HepG2 (cell line): Measurements from ENCODE around the gene ORC3. TPM values are rescaled to one million over a fixed set of nuclear protein-coding genes. Genes with fewer than 3 reads are reported as not detected.

Source experiments
- ATM ChIP-seq: fragments of 450-650 bp; IDR thresholded peaks from 2 replicates; pipeline ENCODE4 v1.7.1; 2017; ENCODE audit warnings: mild to moderate bottlenecking, borderline replicate concordance
- CBFB ChIP-seq: sonication (generic); formaldehyde crosslinking; IDR thresholded peaks from 2 replicates; pipeline ENCODE4 v1.4.0; 2020; ENCODE audit warnings: missing genetic modification reagents
- DPF2 ChIP-seq: sonication (generic); formaldehyde crosslinking; IDR thresholded peaks from 2 replicates; pipeline ENCODE4 v1.4.0; 2020; ENCODE audit warnings: mild to moderate bottlenecking, low read depth, missing genetic modification reagents, borderline replicate concordance
- KIAA2018 ChIP-seq: sonication (generic); formaldehyde crosslinking; IDR thresholded peaks from 2 replicates; pipeline ENCODE4 v1.5.0; 2020; ENCODE audit warnings: mild to moderate bottlenecking, missing genetic modification reagents, borderline replicate concordance
- MED8 ChIP-seq: sonication (generic); formaldehyde crosslinking; IDR thresholded peaks from 2 replicates; pipeline ENCODE4 v1.8.1; 2023; ENCODE audit warnings: mild to moderate bottlenecking, missing genetic modification reagents; ENCODE audit not compliant: insufficient replicate concordance
- MEIS2 ChIP-seq: sonication (generic); formaldehyde crosslinking; IDR thresholded peaks from 2 replicates; pipeline ENCODE4 v1.9.0; 2021; ENCODE audit warnings: mild to moderate bottlenecking, missing genetic modification reagents
- MTF2 ChIP-seq: sonication (generic); formaldehyde crosslinking; IDR thresholded peaks from 2 replicates; pipeline ENCODE4 v1.5.0; 2020; ENCODE audit warnings: missing genetic modification reagents, borderline replicate concordance
- NONO ChIP-seq, 2 experiments: fragments of 450-650 bp in 1 of 2; sonication (generic) in 1 of 2; formaldehyde crosslinking in 1 of 2; IDR thresholded peaks in 1 of 2; conservative IDR thresholded peaks in 1 of 2; 2 replicates each; pipeline versions ENCODE4 v1.6.1 to v1.8.0; 2017 to 2022; ENCODE audit warnings: mild to moderate bottlenecking in 1 of 2, missing genetic modification reagents in 1 of 2, moderate library complexity in 1 of 2
- RFX3 ChIP-seq: IDR thresholded peaks from 2 replicates; pipeline ENCODE4 v1.6.1; 2016; ENCODE audit warnings: missing biosample characterization, missing genetic modification reagents
- SMAD1 ChIP-seq: sonication (generic); formaldehyde crosslinking; IDR thresholded peaks from 2 replicates; pipeline ENCODE4 v1.4.0; 2020; ENCODE audit warnings: missing genetic modification reagents, low read depth, mild to moderate bottlenecking, borderline replicate concordance
- SUZ12 ChIP-seq: fragments of 150-350 bp; IDR thresholded peaks from 2 replicates; pipeline ENCODE4 v1.6.1; 2014; ENCODE audit warnings: low read depth, low read length
- THAP7 ChIP-seq: sonication (generic); formaldehyde crosslinking; IDR thresholded peaks from 2 replicates; pipeline ENCODE4 v1.8.1; 2023; ENCODE audit warnings: mild to moderate bottlenecking, missing genetic modification reagents
- ZNF20 ChIP-seq: sonication (generic); formaldehyde crosslinking; IDR thresholded peaks from 2 replicates; pipeline ENCODE4 v1.4.0; 2020; ENCODE audit warnings: mild to moderate bottlenecking, moderate library complexity, missing genetic modification reagents
- ZNF292 ChIP-seq: sonication (generic); formaldehyde crosslinking; IDR thresholded peaks from 2 replicates; pipeline ENCODE4 v1.8.1; 2022; ENCODE audit warnings: mild to moderate bottlenecking, low read depth, missing genetic modification reagents, borderline replicate concordance
- ZNF749 ChIP-seq: sonication (generic); formaldehyde crosslinking; IDR thresholded peaks from 2 replicates; pipeline ENCODE4 v1.8.0; 2022; ENCODE audit warnings: mild to moderate bottlenecking, missing genetic modification reagents, moderate library complexity, borderline replicate concordance
- ZNF782 ChIP-seq: sonication (generic); formaldehyde crosslinking; IDR thresholded peaks from 2 replicates; pipeline ENCODE4 v1.4.0; 2020; ENCODE audit warnings: missing genetic modification reagents, mild to moderate bottlenecking, borderline replicate concordance
- ZNF784 ChIP-seq: sonication (generic); formaldehyde crosslinking; IDR thresholded peaks from 2 replicates; pipeline ENCODE4 v1.5.1; 2020; ENCODE audit warnings: missing genetic modification reagents, mild to moderate bottlenecking, borderline replicate concordance
- polyA plus RNA-seq, 8 experiments: library from polyadenylated mRNA; depleted of rRNA in 3 of 8; stranded (reverse) in 7 of 8; unstranded in 1 of 8; fragments of >200 nt; fragmentation: Illumina TruSeq in 4 of 8; extraction: Trizol in 4 of 8; gene quantifications; 2 replicates each; pipeline versions ENCODE4 v1.2.1 to v1.2.3, GENCODE V29; 2011 to 2016; ENCODE audit warnings: low read depth in 4 of 8, missing spikeins in 1 of 8, mixed read lengths in 1 of 8; ENCODE audit not compliant: insufficient read depth in 1 of 8
- total RNA-seq, 5 experiments: library from RNA; depleted of rRNA; stranded (reverse); fragments of >200 nt; fragmentation: Illumina TruSeq; extraction: Trizol; gene quantifications; 2 replicates each; pipeline ENCODE4 v1.2.3, GENCODE V29; 2016; ENCODE audit warnings: low read depth in 1 of 5

Gene ORC3
- total and polyA plus RNA-seq, 2 of the 13 experiments (the other 11 are each of a cell fraction or from before 2014, with no cell fraction given) = 21.8 to 43.5 TPM

- no peak for TF ChIP-seq KIAA2018 (CRISPR knock-in tag)
- TF ChIP-seq CBFB (CRISPR knock-in tag) = peak; percentile 78
- TF ChIP-seq NONO (IDR thresholded peaks at IDR 0.05) = no peak
- peak; percentile 93 for TF ChIP-seq NONO (CRISPR knock-in tag; conservative IDR thresholded peaks at IDR 0.05)
- TF ChIP-seq DPF2 (CRISPR knock-in tag) = no peak
- no peak for TF ChIP-seq ZNF20 (CRISPR knock-in tag)
- TF ChIP-seq SUZ12 = no peak
- TF ChIP-seq ZNF782 = no peak
- TF ChIP-seq RFX3 (CRISPR knock-in tag) = no peak
- no peak for TF ChIP-seq ZNF292 (CRISPR knock-in tag)
- no peak; the same call in 1 of the 2 replicates for TF ChIP-seq ZNF749 (CRISPR knock-in tag)
- TF ChIP-seq SMAD1 = peak; percentile 77; the same call in 1 of the 2 replicates
- TF ChIP-seq MTF2 (CRISPR knock-in tag) = 0 out of 2 replicates have a peak, but pooled peaks have one; percentile 4
- TF ChIP-seq ZNF784 (CRISPR knock-in tag) = peak; percentile 55; the same call in 1 of the 2 replicates
- peak; percentile 64; the same call in 1 of the 2 replicates for TF ChIP-seq MEIS2 (CRISPR knock-in tag)
- no peak for TF ChIP-seq ATM
- TF ChIP-seq MED8 (CRISPR knock-in tag) = no peak
- no peak for TF ChIP-seq THAP7 (CRISPR knock-in tag)
Observed at GRCh38 chr6:87589693-87590416, at the start of gene ORC3, which contains the start of gene RARS2 (continued).
